Right lobe of liver (tissue), 6 donors: ENCODE measurements around the gene AQP7. TPM values are rescaled to one million over a fixed set of nuclear protein-coding genes. Genes with fewer than 3 reads are reported as not detected.
"Not testable (repeated sequence)": the region's sequence is repeated elsewhere in the genome, so short reads cannot be mapped to it uniquely, and the experiment has no call there.

ENCODE experiments used
- ATAC-seq, 4 donors: fragments of 200-7000 bp; cut with Tn5 transposase; one replicate each; pipeline ENCODE4 v1.9.1; 2020; ENCODE audit warnings: mild to moderate bottlenecking in 4 of 4, moderate library complexity in 4 of 4
- DNase-seq, 3 donors: peaks; one replicate each; pipeline ENCODE4 v3.0.0-alpha.2; 2020
- H3K27ac ChIP-seq, 3 donors: fragments of 200-600 bp; one replicate each; pipeline ENCODE4 v1.8.0; 2022
- H3K27me3 ChIP-seq, 2 donors: fragments of 200-600 bp; one replicate each; pipeline ENCODE4 v1.8.0; 2022
- H3K36me3 ChIP-seq, 4 donors: fragments of 200-600 bp; sonication (generic) in 1 of 4; one replicate each; pipeline versions ENCODE4 v1.5.1 to v1.8.0; 2017 to 2022; ENCODE audit warnings: control low read depth in 1 of 4
- H3K4me1 ChIP-seq, 4 donors: fragments of 200-600 bp; sonication (generic) in 1 of 4; one replicate each; pipeline versions ENCODE4 v1.5.1 to v1.8.0; 2017 to 2022; ENCODE audit warnings: control low read depth in 1 of 4
- H3K4me3 ChIP-seq, 3 donors: fragments of 200-600 bp; one replicate each; pipeline ENCODE4 v1.8.0; 2022
- H3K9me3 ChIP-seq, 4 donors: fragments of 200-600 bp; sonication (generic) in 1 of 4; one replicate each; pipeline versions ENCODE4 v1.5.1 to v1.8.0; 2017 to 2022; ENCODE audit warnings: control low read depth in 1 of 4
- CTCF ChIP-seq, 4 donors: fragments of 200-600 bp in 3 of 4; fragments of 450-650 bp in 1 of 4; IDR thresholded peaks; one replicate each; pipeline versions ENCODE4 v1.5.1 to v1.8.0; 2016 to 2022; ENCODE audit warnings: antibody characterized with exemption in 4 of 4, mild to moderate bottlenecking in 2 of 4
- POLR2A ChIP-seq: fragments of 450-650 bp; IDR thresholded peaks from one replicate; pipeline ENCODE4 v1.6.1; 2017; ENCODE audit warnings: antibody characterized with exemption, mild to moderate bottlenecking
- WGBS: methylation state at CpG from one replicate; pipeline ENCODE4 v1.1.6; 2018; ENCODE audit warnings: low coverage, low lambda C conversion rate; ENCODE audit not compliant: insufficient coverage; ENCODE audit errors: missing lambda C conversion rate; 5-methylcytosine and 5-hydroxymethylcytosine counted together
- intact Hi-C, 2 donors: fragments of 100-400 bp; cut with DNase I; formaldehyde crosslinking; loops; one replicate each; pipeline versions ENCODE4 v1.11.2 to v1.14.1; 2022
- total RNA-seq, 6 experiments: library from RNA; depleted of rRNA in 2 of 6; stranded (reverse); fragments of >200 nt in 2 of 6; fragmentation: NEBNext Ultra II Directional in 3 of 6; extraction: Animal tissue kit (Norgen Biotek cat#: 25700) in 3 of 6; gene quantifications; one replicate each; pipeline versions ENCODE4 v1.1.0 to v1.2.4, GENCODE V29; 2016 to 2023
- donor health status: DM: no; HTN: yes; CAD: no.
- donor health status: DM: no; HTN: no; CAD: no.
- donor health status: DM: no; HTN: no; CAD: no.
- donor health status: DM: no; HTN: yes; CAD: no.
- donor health status: DM: no; HTN: yes; CAD: no.

Gene AQP7
- total RNA-seq, 6 experiments from 2014 or later, result 10.4 to 25.1 (median 16.6) TPM

GRCh38 chr9:33403941-33404787 is 1.8 kb upstream of the AQP7 start:
- peaks cover 0 to 3% (median 0%) of the 10 kb centered on the region in 4 donors for H3K4me1 ChIP-seq
- no peaks in the 10 kb centered on the region for H3K27me3 ChIP-seq
- no peak overlapping the region for H3K4me3 ChIP-seq
- DNase-seq (no peak), ATAC-seq (peak in 2 of 4 donors; percentile 39 to 45)
- intact Hi-C loops, result loop anchor here in 1 of 2 donors (5.0 kb wide), 1 partner anchor 63 kb away; no protein-coding TSS in a partner anchor
- H3K9me3 ChIP-seq, result no peaks in the 10 kb centered on the region
- WGBS, result 61% methylated on average over 9 of the region's 17 CpGs
- no peaks in the 10 kb centered on the region for H3K36me3 ChIP-seq
- TF ChIP-seq CTCF (IDR thresholded peaks at IDR 0.05) (no peak), POLR2A (no peak)
- no peak overlapping the region for H3K27ac ChIP-seq

- ATAC-seq, H3K4me1 ChIP-seq, DNase-seq, H3K4me3 ChIP-seq, H3K27me3 ChIP-seq, H3K36me3 ChIP-seq, H3K9me3 ChIP-seq, H3K27ac ChIP-seq: not testable (repeated sequence)
- WGBS, result 79% methylated on average over 7 of the region's 10 CpGs
- intact Hi-C loops, result loop anchor here in 1 of 2 donors (5.0 kb wide), 1 partner anchor 65 kb away; no protein-coding TSS in a partner anchor
These were observed 559 bp downstream of the AQP7 start for GRCh38 chr9:33401809-33402208.

GRCh38 chr9:33399047-33399446 is 3.3 kb downstream of the AQP7 start:
- ATAC-seq, H3K27ac ChIP-seq, H3K9me3 ChIP-seq, H3K4me1 ChIP-seq, H3K4me3 ChIP-seq, H3K27me3 ChIP-seq, DNase-seq, intact Hi-C loops, H3K36me3 ChIP-seq: not testable (repeated sequence)
- 89% methylated on average over 4 of the region's 4 CpGs for WGBS

GRCh38 chr9:33397801-33398200 is 4.6 kb downstream of the AQP7 start:
- H3K27ac ChIP-seq, H3K4me3 ChIP-seq, H3K36me3 ChIP-seq, DNase-seq, H3K9me3 ChIP-seq, ATAC-seq, intact Hi-C loops, H3K27me3 ChIP-seq: not testable (repeated sequence)
- 37% methylated on average over 2 of the region's 4 CpGs for WGBS
- H3K4me1 ChIP-seq, result peaks cover 0 to 16% (median 3%) of the 10 kb centered on the region in 4 donors

GRCh38 chr9:33395159-33395879 is 7.0 kb downstream of the AQP7 start:
- Histone ChIP-seq H3K4me3 (peak overlapping the region; percentile 21 to 49 (median 44)), H3K4me1 (peaks cover 0 to 33% (median 12%) of the 10 kb centered on the region in 4 donors), H3K27ac (peak overlapping the region in 2 of 3 donors; percentile 62 to 86)
- peak; percentile 24 to 62 (median 40) for ATAC-seq
- intact Hi-C loops, H3K36me3 ChIP-seq, H3K27me3 ChIP-seq, H3K9me3 ChIP-seq: not testable (repeated sequence)
- WGBS, result 24% methylated on average over 12 of the region's 15 CpGs
- DNase-seq, result peak; percentile 80 to 92 (median 92)
- TF ChIP-seq POLR2A, result peak; percentile 50

- H3K27ac ChIP-seq, result peak overlapping the region; percentile 38 to 86 (median 62)
- intact Hi-C loops, H3K36me3 ChIP-seq, ATAC-seq, H3K9me3 ChIP-seq, H3K27me3 ChIP-seq, DNase-seq: not testable (repeated sequence)
- H3K4me1 ChIP-seq, result peaks cover 0 to 36% (median 13%) of the 10 kb centered on the region in 4 donors
- peak overlapping the region; percentile 21 to 49 (median 44) for H3K4me3 ChIP-seq
- WGBS, result 26% methylated on average over 3 of the region's 3 CpGs
These were observed 8.4 kb downstream of the AQP7 start for GRCh38 chr9:33393986-33394385.
